ENCODE measurements around the gene ROR1. TPM values are rescaled to one million over a fixed set of nuclear protein-coding genes. Genes with fewer than 3 reads are reported as not detected.

ROR1 gene
- total and polyA plus RNA-seq, 9 donors, result 3.0 to 26.1 (median 15.0) TPM

- Histone ChIP-seq H3K36me3 (no peaks in the 10 kb centered on the region), H3K9me3 (no peaks in the 10 kb centered on the region), H3K27me3 (no peaks in the 10 kb centered on the region), H3K27ac (no peak overlapping the region), H3K4me3 (no peak overlapping the region), H3K4me1 (ENCODE audit: insufficient read depth) (no peaks in the 10 kb centered on the region)
- no peak for DNase-seq
- no peak for TF ChIP-seq POLR2A (IDR thresholded peaks at IDR 0.05)
- TF ChIP-seq EP300 (IDR thresholded peaks at IDR 0.05), result no peak
- TF ChIP-seq CTCF (IDR thresholded peaks at IDR 0.05), result no peak
- intact Hi-C loops (cut with DNase I), result no loop called here
These were observed 320.1 kb downstream of the ROR1 start for GRCh38 chr1:64093941-64094340.

DNA sequence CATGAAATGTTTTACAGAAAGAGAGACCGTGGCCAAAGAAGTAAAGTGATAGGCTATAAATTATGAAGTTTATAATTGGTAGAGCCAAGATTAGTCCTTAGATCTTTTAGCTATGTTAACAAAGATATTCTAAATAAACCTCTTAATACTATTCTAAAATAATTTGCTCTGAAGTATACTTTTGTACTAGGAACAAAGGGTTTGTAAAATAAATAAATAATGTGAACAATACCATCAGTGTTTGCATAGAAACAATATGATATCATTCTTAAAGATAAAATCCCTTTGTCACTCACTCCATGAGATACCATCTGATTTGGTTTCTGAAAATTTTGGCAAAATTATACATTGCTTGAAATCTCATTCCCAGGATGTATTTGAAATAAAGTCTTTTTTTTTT lies 322.0 kb downstream of the ROR1 start:
- no peaks in the 10 kb centered on the region for H3K4me1 ChIP-seq (ENCODE audit: insufficient read depth)
- TF ChIP-seq CTCF (IDR thresholded peaks at IDR 0.05) (no peak), POLR2A (IDR thresholded peaks at IDR 0.05) (no peak), EP300 (IDR thresholded peaks at IDR 0.05) (no peak)
- DNase-seq, result no peak
- intact Hi-C loops (cut with DNase I), result no loop called here
- no peaks in the 10 kb centered on the region for H3K9me3 ChIP-seq
- H3K27ac ChIP-seq, result no peak overlapping the region
- H3K36me3 ChIP-seq, result no peaks in the 10 kb centered on the region
- WGBS, 3 donors, result 41 to 49% (median 48%) methylated on average over 1 of the region's 1 CpG
- H3K4me3 ChIP-seq, result no peak overlapping the region
- no peaks in the 10 kb centered on the region for H3K27me3 ChIP-seq

DNA sequence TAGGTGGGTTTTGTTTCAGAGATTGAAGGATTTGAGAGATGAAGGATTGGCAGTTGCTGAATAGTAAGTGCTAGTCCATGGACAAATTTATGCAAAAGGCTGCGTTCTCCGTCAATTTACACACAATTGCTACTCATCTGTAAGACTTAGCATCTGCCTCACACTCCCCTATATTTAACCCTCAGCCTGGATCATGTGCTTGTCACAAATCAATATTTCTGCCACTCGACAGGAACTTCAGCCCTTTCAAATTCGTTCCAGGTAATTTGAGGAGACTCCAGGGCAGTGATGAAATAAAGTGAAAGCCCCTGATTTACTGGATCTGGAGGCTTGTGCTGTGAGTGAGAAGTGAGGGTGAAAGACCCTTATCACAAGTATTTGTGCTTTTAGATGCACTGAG lies 324.0 kb downstream of the ROR1 start:
- Histone ChIP-seq H3K4me3 (no peak overlapping the region), H3K27ac (no peak overlapping the region), H3K9me3 (no peaks in the 10 kb centered on the region), H3K27me3 (no peaks in the 10 kb centered on the region), H3K36me3 (no peaks in the 10 kb centered on the region), H3K4me1 (ENCODE audit: insufficient read depth) (no peaks in the 10 kb centered on the region)
- TF ChIP-seq CTCF (IDR thresholded peaks at IDR 0.05) (no peak), POLR2A (IDR thresholded peaks at IDR 0.05) (no peak), EP300 (IDR thresholded peaks at IDR 0.05) (no peak)
- no peak for DNase-seq
- WGBS, 3 donors, result 81 to 88% (median 81%) methylated on average over 4 of the region's 4 CpGs
- intact Hi-C loops (cut with DNase I), result no loop called here

DNA sequence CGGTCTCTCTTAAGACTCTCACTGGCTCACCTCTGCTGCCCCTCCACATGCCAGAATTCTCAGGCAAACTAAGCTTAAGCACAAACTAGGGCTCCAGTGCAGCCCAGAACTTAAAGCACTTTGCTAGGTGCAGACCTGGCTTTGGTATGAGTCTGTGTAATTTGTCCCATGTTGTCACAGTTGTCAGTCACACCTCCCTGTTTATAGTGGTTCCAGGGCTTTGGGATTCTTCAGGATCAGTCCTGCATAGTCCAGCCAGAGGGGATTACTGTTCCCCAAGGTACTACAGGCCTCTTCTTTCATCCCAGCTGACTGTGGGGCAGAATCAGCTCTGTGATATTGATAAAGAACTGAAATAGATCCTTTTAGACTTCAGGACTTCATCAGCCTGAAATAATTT lies 324.6 kb downstream of the ROR1 start:
- WGBS, 3 donors, result 100% methylated on average over 1 of the region's 1 CpG
- H3K4me3 ChIP-seq, result no peak overlapping the region
- no peaks in the 10 kb centered on the region for H3K27me3 ChIP-seq
- H3K9me3 ChIP-seq, result no peaks in the 10 kb centered on the region
- no peak overlapping the region for H3K27ac ChIP-seq
- no peak for TF ChIP-seq CTCF (IDR thresholded peaks at IDR 0.05)
- no peak for TF ChIP-seq POLR2A (IDR thresholded peaks at IDR 0.05)
- no peak for TF ChIP-seq EP300 (IDR thresholded peaks at IDR 0.05)
- no peak for DNase-seq
- intact Hi-C loops (cut with DNase I), result no loop called here
- H3K4me1 ChIP-seq (ENCODE audit: insufficient read depth), result no peaks in the 10 kb centered on the region
- H3K36me3 ChIP-seq, result no peaks in the 10 kb centered on the region
